GM23338 (cell line): ENCODE results near the gene KLK12. TPM values are rescaled to one million over a fixed set of nuclear protein-coding genes. Genes with fewer than 3 reads are reported as not detected.

Experiments used
- ATAC-seq: fragments of 200-7000 bp; cut with Tn5 transposase; 3 replicates; pipeline ENCODE4 v1.9.1; 2020
- DNase-seq: peaks from one replicate; pipeline ENCODE4 v3.0.0-alpha.2; 2015; ENCODE audit warnings: low spot score
- H2AFZ ChIP-seq: fragments of 200-600 bp; sonication (generic); 2 replicates; pipeline ENCODE4 v1.8.0; 2016; ENCODE audit warnings: antibody characterized with exemption, mild to moderate bottlenecking, moderate library complexity
- H3F3A ChIP-seq: fragments of 200-600 bp; sonication (generic); replicated peaks from 2 replicates; pipeline ENCODE4 v1.8.0; 2017; ENCODE audit warnings: antibody characterized with exemption, mixed run types, low read depth
- H3K27ac ChIP-seq: fragments of 200-600 bp; sonication (generic); 2 replicates; pipeline ENCODE4 v1.6.1; 2016; ENCODE audit warnings: low read depth
- H3K27me3 ChIP-seq: fragments of 200-600 bp; sonication (generic); 2 replicates; pipeline ENCODE4 v1.8.0; 2016; ENCODE audit warnings: mild to moderate bottlenecking, mixed run types, moderate library complexity; ENCODE audit not compliant: insufficient read depth
- H3K36me3 ChIP-seq: fragments of 200-600 bp; sonication (generic); 2 replicates; pipeline ENCODE4 v1.8.0; 2016; ENCODE audit warnings: mild to moderate bottlenecking; ENCODE audit not compliant: insufficient read depth
- H3K4me1 ChIP-seq: fragments of 200-600 bp; sonication (generic); 2 replicates; pipeline ENCODE4 v1.8.0; 2016; ENCODE audit warnings: mild to moderate bottlenecking, moderate library complexity; ENCODE audit not compliant: insufficient read depth
- H3K4me2 ChIP-seq: fragments of 200-600 bp; sonication (generic); 2 replicates; pipeline ENCODE4 v1.7.1; 2017; ENCODE audit warnings: mixed run types
- H3K4me3 ChIP-seq: fragments of 200-600 bp; sonication (generic); 2 replicates; pipeline ENCODE4 v1.6.1; 2016; ENCODE audit warnings: mixed run types
- H3K79me2 ChIP-seq: fragments of 200-600 bp; sonication (generic); replicated peaks from 2 replicates; pipeline ENCODE4 v1.8.0; 2017; ENCODE audit warnings: mild to moderate bottlenecking; ENCODE audit not compliant: insufficient read depth
- H3K9me2 ChIP-seq: fragments of 200-600 bp; sonication (generic); 2 replicates; pipeline ENCODE4 v1.8.0; 2017; ENCODE audit not compliant: insufficient read depth
- H4K20me1 ChIP-seq: fragments of 200-600 bp; sonication (generic); replicated peaks from 2 replicates; pipeline ENCODE4 v1.8.0; 2017; ENCODE audit warnings: mild to moderate bottlenecking; ENCODE audit not compliant: insufficient read depth
- H3K27ac Mint-ChIP-seq: 2 replicates; pipeline ENCODE4 v1.8.0; 2020; ENCODE audit warnings: inconsistent platforms, mild to moderate bottlenecking, moderate library complexity, mixed read lengths
- H3K27me3 Mint-ChIP-seq: 3 replicates; pipeline ENCODE4 v1.8.0; 2022; ENCODE audit warnings: low read depth, mild to moderate bottlenecking, moderate library complexity, mixed read lengths, inconsistent platforms; ENCODE audit not compliant: insufficient read depth, poor library complexity
- H3K36me3 Mint-ChIP-seq: 3 replicates; pipeline ENCODE4 v1.8.0; 2021; ENCODE audit warnings: low read depth, mild to moderate bottlenecking, inconsistent platforms, moderate library complexity, mixed read lengths
- H3K4me1 Mint-ChIP-seq: 3 replicates; pipeline ENCODE4 v1.8.0; 2020; ENCODE audit warnings: mild to moderate bottlenecking, inconsistent platforms, mixed read lengths
- H3K4me3 Mint-ChIP-seq: 3 replicates; pipeline ENCODE4 v1.8.0; 2021; ENCODE audit warnings: moderate library complexity, mild to moderate bottlenecking, inconsistent platforms, mixed read lengths
- H3K9me3 Mint-ChIP-seq: 3 replicates; pipeline ENCODE4 v1.8.0; 2020; ENCODE audit warnings: moderate library complexity, mild to moderate bottlenecking, inconsistent platforms, mixed read lengths
- CREB1 ChIP-seq: fragments of 250-450 bp; sonication (Bioruptor Pico); IDR thresholded peaks from 2 replicates; pipeline ENCODE4 v1.5.0; 2020; ENCODE audit warnings: low read depth, mild to moderate bottlenecking, moderate library complexity
- EZH2 ChIP-seq: fragments of 200-600 bp; sonication (generic); IDR thresholded peaks from one replicate; pipeline ENCODE4 v1.8.0; 2017; ENCODE audit warnings: antibody characterized with exemption, mild to moderate bottlenecking, low read depth; ENCODE audit not compliant: unreplicated experiment
- EZH2phosphoT487 ChIP-seq: fragments of 200-600 bp; sonication (generic); IDR thresholded peaks from one replicate; pipeline ENCODE4 v1.8.1; 2018; ENCODE audit warnings: antibody characterized with exemption; ENCODE audit not compliant: unreplicated experiment
- JUNB ChIP-seq: IDR thresholded peaks from one replicate; pipeline ENCODE4 v1.6.1; 2016; ENCODE audit warnings: antibody characterized with exemption; ENCODE audit not compliant: unreplicated experiment
- NANOG ChIP-seq: IDR thresholded peaks from 2 replicates; pipeline ENCODE4 v1.6.1; 2016; ENCODE audit warnings: antibody characterized with exemption, borderline replicate concordance
- POLR2AphosphoS5 ChIP-seq: IDR thresholded peaks from 2 replicates; pipeline ENCODE4 v1.6.1; 2016; ENCODE audit warnings: antibody characterized with exemption, low read depth
- STAT1 ChIP-seq: IDR thresholded peaks from one replicate; pipeline ENCODE4 v1.6.1; 2016; ENCODE audit warnings: antibody characterized with exemption; ENCODE audit not compliant: unreplicated experiment
- ZNF114 ChIP-seq: fragments of 250-450 bp; sonication (Bioruptor Pico); IDR thresholded peaks from 2 replicates; pipeline ENCODE4 v1.5.0; 2020; ENCODE audit warnings: mild to moderate bottlenecking, moderate library complexity
- ZNF331 ChIP-seq: fragments of 250-450 bp; sonication (Bioruptor Pico); IDR thresholded peaks from 2 replicates; pipeline ENCODE4 v1.5.0; 2020; ENCODE audit warnings: low read depth, mild to moderate bottlenecking, moderate library complexity
- polyA plus RNA-seq: library from polyadenylated mRNA; unstranded; fragments of >200 nt; fragmentation: Nextera tagmentation; extraction: Ambion mirVana; gene quantifications from 2 replicates; pipeline ENCODE4 v1.2.1, GENCODE V29; 2016
- total RNA-seq: library from RNA; depleted of rRNA; stranded (reverse); fragments of >200 nt; shearing (Covaris generic); gene quantifications from 2 replicates; pipeline ENCODE4 v1.2.3, GENCODE V29; 2014
- TF ChIP-seq, protein P1 (sequence below): fragments of 250-450 bp; sonication (Bioruptor Pico); IDR thresholded peaks from 2 replicates; pipeline ENCODE4 v1.5.0; 2020; ENCODE audit warnings: mild to moderate bottlenecking, moderate library complexity
- TF ChIP-seq, protein P2 (sequence below), 2 experiments: fragments of 200-600 bp in 1 of 2; sonication (generic) in 1 of 2; conservative IDR thresholded peaks; 2 replicates each; pipeline versions ENCODE4 v1.5.1 to v1.6.1; 2016 to 2017; ENCODE audit warnings: antibody characterized with exemption in 2 of 2, low read depth in 2 of 2, mild to moderate bottlenecking in 2 of 2, moderate library complexity in 1 of 2
- TF ChIP-seq, protein P3 (sequence below): IDR thresholded peaks from 2 replicates; pipeline ENCODE4 v1.6.1; 2016; ENCODE audit warnings: antibody characterized with exemption
- TF ChIP-seq, protein P4 (sequence below): IDR thresholded peaks from one replicate; pipeline ENCODE4 v1.6.1; 2018; ENCODE audit warnings: antibody characterized with exemption; ENCODE audit not compliant: unreplicated experiment

Gene KLK12
- total and polyA plus RNA-seq, 2 experiments from 2014 or later: not detected

DNA sequence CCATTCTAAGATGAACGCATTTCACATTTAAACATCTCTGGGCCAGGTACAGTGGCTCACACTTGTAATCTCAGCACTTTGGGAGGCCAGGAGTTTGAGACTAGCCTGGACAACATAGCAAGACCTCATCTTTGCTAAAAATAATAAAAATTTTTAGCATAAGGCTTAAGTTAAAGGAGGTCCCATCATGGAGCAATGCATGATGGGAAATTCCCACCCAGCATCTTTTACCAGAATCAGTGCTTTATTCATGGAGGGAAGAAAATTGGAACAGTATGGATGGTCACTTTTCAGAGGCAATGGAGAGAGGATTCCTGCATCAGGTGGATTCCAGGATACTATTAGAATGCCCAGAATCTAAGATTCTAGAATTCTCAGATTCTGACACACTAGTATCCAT, 29.6 kb downstream of the KLK12 start:
- no peaks in the 10 kb centered on the region for H3K9me2 ChIP-seq
- Mint-ChIP-seq H3K4me3 (no peak overlapping the region), H3K4me1 (peaks cover 19% of the 10 kb centered on the region), H3K27me3 (peaks cover 22% of the 10 kb centered on the region), H3K27ac (no peak overlapping the region), H3K36me3 (no peaks in the 10 kb centered on the region), H3K9me3 (no peaks in the 10 kb centered on the region)
- DNase-seq (no peak), ATAC-seq (no peak)
- H3K4me3 ChIP-seq: no peak overlapping the region
- no peak for TF ChIP-seq JUNB
- no peak for TF ChIP-seq STAT1
- TF ChIP-seq ZNF331 (CRISPR knock-in tag): no peak
- TF ChIP-seq, protein P1, sequence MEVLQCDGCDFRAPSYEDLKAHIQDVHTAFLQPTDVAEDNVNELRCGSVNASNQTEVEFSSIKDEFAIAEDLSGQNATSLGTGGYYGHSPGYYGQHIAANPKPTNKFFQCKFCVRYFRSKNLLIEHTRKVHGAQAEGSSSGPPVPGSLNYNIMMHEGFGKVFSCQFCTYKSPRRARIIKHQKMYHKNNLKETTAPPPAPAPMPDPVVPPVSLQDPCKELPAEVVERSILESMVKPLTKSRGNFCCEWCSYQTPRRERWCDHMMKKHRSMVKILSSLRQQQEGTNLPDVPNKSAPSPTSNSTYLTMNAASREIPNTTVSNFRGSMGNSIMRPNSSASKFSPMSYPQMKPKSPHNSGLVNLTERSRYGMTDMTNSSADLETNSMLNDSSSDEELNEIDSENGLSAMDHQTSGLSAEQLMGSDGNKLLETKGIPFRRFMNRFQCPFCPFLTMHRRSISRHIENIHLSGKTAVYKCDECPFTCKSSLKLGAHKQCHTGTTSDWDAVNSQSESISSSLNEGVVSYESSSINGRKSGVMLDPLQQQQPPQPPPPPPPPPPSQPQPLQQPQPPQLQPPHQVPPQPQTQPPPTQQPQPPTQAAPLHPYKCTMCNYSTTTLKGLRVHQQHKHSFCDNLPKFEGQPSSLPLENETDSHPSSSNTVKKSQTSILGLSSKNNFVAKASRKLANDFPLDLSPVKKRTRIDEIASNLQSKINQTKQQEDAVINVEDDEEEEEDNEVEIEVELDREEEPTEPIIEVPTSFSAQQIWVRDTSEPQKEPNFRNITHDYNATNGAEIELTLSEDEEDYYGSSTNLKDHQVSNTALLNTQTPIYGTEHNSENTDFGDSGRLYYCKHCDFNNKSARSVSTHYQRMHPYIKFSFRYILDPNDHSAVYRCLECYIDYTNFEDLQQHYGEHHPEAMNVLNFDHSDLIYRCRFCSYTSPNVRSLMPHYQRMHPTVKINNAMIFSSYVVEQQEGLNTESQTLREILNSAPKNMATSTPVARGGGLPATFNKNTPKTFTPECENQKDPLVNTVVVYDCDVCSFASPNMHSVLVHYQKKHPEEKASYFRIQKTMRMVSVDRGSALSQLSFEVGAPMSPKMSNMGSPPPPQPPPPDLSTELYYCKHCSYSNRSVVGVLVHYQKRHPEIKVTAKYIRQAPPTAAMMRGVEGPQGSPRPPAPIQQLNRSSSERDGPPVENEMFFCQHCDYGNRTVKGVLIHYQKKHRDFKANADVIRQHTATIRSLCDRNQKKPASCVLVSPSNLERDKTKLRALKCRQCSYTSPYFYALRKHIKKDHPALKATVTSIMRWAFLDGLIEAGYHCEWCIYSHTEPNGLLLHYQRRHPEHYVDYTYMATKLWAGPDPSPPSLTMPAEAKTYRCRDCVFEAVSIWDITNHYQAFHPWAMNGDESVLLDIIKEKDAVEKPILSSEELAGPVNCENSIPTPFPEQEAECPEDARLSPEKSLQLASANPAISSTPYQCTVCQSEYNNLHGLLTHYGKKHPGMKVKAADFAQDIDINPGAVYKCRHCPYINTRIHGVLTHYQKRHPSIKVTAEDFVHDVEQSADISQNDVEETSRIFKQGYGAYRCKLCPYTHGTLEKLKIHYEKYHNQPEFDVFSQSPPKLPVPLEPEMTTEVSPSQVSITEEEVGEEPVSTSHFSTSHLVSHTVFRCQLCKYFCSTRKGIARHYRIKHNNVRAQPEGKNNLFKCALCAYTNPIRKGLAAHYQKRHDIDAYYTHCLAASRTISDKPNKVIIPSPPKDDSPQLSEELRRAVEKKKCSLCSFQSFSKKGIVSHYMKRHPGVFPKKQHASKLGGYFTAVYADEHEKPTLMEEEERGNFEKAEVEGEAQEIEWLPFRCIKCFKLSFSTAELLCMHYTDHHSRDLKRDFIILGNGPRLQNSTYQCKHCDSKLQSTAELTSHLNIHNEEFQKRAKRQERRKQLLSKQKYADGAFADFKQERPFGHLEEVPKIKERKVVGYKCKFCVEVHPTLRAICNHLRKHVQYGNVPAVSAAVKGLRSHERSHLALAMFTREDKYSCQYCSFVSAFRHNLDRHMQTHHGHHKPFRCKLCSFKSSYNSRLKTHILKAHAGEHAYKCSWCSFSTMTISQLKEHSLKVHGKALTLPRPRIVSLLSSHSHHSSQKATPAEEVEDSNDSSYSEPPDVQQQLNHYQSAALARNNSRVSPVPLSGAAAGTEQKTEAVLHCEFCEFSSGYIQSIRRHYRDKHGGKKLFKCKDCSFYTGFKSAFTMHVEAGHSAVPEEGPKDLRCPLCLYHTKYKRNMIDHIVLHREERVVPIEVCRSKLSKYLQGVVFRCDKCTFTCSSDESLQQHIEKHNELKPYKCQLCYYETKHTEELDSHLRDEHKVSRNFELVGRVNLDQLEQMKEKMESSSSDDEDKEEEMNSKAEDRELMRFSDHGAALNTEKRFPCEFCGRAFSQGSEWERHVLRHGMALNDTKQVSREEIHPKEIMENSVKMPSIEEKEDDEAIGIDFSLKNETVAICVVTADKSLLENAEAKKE: no peak
- no peak for TF ChIP-seq CREB1 (CRISPR knock-in tag)
- TF ChIP-seq ZNF114 (CRISPR knock-in tag): no peak
- TF ChIP-seq, protein P2, sequence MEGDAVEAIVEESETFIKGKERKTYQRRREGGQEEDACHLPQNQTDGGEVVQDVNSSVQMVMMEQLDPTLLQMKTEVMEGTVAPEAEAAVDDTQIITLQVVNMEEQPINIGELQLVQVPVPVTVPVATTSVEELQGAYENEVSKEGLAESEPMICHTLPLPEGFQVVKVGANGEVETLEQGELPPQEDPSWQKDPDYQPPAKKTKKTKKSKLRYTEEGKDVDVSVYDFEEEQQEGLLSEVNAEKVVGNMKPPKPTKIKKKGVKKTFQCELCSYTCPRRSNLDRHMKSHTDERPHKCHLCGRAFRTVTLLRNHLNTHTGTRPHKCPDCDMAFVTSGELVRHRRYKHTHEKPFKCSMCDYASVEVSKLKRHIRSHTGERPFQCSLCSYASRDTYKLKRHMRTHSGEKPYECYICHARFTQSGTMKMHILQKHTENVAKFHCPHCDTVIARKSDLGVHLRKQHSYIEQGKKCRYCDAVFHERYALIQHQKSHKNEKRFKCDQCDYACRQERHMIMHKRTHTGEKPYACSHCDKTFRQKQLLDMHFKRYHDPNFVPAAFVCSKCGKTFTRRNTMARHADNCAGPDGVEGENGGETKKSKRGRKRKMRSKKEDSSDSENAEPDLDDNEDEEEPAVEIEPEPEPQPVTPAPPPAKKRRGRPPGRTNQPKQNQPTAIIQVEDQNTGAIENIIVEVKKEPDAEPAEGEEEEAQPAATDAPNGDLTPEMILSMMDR (conservative IDR thresholded peaks at IDR 0.05; ENCODE audit: low read depth in 2 of 2): no peak
- TF ChIP-seq, protein P3, sequence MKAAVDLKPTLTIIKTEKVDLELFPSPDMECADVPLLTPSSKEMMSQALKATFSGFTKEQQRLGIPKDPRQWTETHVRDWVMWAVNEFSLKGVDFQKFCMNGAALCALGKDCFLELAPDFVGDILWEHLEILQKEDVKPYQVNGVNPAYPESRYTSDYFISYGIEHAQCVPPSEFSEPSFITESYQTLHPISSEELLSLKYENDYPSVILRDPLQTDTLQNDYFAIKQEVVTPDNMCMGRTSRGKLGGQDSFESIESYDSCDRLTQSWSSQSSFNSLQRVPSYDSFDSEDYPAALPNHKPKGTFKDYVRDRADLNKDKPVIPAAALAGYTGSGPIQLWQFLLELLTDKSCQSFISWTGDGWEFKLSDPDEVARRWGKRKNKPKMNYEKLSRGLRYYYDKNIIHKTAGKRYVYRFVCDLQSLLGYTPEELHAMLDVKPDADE: no peak
- no peak for TF ChIP-seq EZH2phosphoT487
- TF ChIP-seq NANOG: no peak
- TF ChIP-seq EZH2: no peak
- TF ChIP-seq, protein P4, sequence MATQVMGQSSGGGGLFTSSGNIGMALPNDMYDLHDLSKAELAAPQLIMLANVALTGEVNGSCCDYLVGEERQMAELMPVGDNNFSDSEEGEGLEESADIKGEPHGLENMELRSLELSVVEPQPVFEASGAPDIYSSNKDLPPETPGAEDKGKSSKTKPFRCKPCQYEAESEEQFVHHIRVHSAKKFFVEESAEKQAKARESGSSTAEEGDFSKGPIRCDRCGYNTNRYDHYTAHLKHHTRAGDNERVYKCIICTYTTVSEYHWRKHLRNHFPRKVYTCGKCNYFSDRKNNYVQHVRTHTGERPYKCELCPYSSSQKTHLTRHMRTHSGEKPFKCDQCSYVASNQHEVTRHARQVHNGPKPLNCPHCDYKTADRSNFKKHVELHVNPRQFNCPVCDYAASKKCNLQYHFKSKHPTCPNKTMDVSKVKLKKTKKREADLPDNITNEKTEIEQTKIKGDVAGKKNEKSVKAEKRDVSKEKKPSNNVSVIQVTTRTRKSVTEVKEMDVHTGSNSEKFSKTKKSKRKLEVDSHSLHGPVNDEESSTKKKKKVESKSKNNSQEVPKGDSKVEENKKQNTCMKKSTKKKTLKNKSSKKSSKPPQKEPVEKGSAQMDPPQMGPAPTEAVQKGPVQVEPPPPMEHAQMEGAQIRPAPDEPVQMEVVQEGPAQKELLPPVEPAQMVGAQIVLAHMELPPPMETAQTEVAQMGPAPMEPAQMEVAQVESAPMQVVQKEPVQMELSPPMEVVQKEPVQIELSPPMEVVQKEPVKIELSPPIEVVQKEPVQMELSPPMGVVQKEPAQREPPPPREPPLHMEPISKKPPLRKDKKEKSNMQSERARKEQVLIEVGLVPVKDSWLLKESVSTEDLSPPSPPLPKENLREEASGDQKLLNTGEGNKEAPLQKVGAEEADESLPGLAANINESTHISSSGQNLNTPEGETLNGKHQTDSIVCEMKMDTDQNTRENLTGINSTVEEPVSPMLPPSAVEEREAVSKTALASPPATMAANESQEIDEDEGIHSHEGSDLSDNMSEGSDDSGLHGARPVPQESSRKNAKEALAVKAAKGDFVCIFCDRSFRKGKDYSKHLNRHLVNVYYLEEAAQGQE: no peak
- TF ChIP-seq POLR2AphosphoS5: no peak
- no peak overlapping the region for H3K4me2 ChIP-seq
- H3F3A ChIP-seq: no peaks in the 10 kb centered on the region
- H3K27me3 ChIP-seq: no peaks in the 10 kb centered on the region
- H2AFZ ChIP-seq: no peak overlapping the region
- no peak overlapping the region for H3K27ac ChIP-seq
- no peaks in the 10 kb centered on the region for H3K79me2 ChIP-seq
- H4K20me1 ChIP-seq: no peaks in the 10 kb centered on the region
- peaks cover 17% of the 10 kb centered on the region for H3K4me1 ChIP-seq
- H3K36me3 ChIP-seq: no peaks in the 10 kb centered on the region
